NCI-H128 (cell line): ENCODE measurements around the gene SLC39A11.

ENCODE experiments used
- DNase-seq: peaks from one replicate; lab custom pipeline; 2025; ENCODE audit not compliant: unreplicated experiment; lab: John Stamatoyannopoulos, UW

Gene SLC39A11

GRCh38 chr17:72609501-72609900, 483.0 kb downstream of the SLC39A11 start:
- no peak for DNase-seq

GRCh38 chr17:72608436-72608835, 484.1 kb downstream of the SLC39A11 start:
- no peak for DNase-seq

GRCh38 chr17:72606656-72607055, 485.8 kb downstream of the SLC39A11 start:
- DNase-seq, result no peak

- no peak for DNase-seq
Observed at GRCh38 chr17:72605543-72605942, 486.9 kb downstream of the SLC39A11 start.

GRCh38 chr17:72604518-72604917, 488.0 kb downstream of the SLC39A11 start:
- no peak for DNase-seq

GRCh38 chr17:72603420-72604242, 488.9 kb downstream of the SLC39A11 start:
- no peak for DNase-seq

GRCh38 chr17:72602517-72603419, 489.7 kb downstream of the SLC39A11 start:
- DNase-seq, result no peak

GRCh38 chr17:72600934-72601333, 491.6 kb downstream of the SLC39A11 start:
- DNase-seq, result no peak

- no peak for DNase-seq
Observed at GRCh38 chr17:72599891-72600290, 492.6 kb downstream of the SLC39A11 start.

GRCh38 chr17:72598695-72599094, 493.8 kb downstream of the SLC39A11 start:
- DNase-seq, result no peak

- no peak for DNase-seq
Observed at GRCh38 chr17:72597354-72598087, 495.0 kb downstream of the SLC39A11 start.
